T-helper 9 cell (primary cell): ENCODE data around the gene NAA11.
"Not testable (repeated sequence)": the region's sequence is repeated elsewhere in the genome, so short reads cannot be mapped to it uniquely, and the experiment has no call there.

Experiments used
- DNase-seq: peaks from one replicate; pipeline ENCODE4 v3.0.0-alpha.2; 2020

The NAA11 gene

DNA sequence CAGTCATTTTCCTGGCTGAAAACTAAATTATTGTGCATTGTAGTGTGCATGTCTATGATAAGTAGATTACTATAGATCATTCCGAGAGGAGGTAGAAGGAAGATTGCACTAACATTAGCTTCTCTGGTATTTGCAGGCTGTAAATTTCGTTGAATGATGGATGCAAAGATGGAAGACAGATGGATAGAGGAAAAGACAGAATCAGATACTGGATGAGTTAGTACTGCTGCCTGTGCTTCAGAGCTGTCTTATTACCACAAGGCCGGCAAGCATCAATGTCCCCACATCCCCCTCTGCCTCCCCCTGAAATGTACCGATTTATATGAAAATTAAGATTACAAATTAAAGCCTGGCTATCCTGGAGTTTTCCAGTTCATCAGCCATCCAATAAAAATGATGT is 17.7 kb downstream of the NAA11 start:
- no peak for DNase-seq

DNA sequence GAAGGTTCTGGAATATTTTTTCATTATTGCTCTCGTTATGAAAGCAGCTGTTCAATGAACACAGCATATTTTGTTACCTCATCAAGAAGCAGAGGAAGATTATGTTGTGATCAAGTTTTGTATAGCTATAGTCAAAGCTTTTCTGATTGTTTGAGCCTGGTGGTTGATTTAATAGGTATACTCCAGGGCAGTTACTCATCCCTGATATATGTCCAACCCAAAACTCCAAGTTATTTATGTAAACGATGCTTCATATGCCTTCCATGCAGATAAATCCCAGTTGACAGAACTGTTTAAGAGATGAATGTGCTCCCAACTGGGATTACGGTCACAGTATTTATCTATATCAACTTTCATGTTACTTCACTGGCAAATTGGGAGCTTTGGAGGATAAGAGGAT is 19.1 kb downstream of the NAA11 start:
- DNase-seq: no peak

DNA sequence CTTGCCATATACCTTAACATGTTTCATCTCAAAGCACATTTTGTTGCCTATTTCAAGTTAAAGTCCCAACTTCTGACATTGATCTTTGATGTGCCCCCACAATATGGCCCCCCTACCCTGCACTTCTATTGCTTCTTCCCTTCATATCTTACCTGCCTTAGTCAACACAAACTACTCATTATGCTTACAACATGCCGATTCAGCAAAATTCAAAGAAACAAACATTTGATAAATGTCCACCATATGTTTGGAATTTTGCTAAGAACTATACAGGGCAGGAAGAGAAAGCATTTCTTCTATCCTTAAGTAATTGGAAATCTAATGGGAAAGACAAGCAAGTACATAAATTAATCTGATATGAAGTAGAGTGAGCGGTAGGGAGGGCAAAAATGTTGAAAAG is 25.6 kb downstream of the NAA11 start:
- no peak for DNase-seq

DNA sequence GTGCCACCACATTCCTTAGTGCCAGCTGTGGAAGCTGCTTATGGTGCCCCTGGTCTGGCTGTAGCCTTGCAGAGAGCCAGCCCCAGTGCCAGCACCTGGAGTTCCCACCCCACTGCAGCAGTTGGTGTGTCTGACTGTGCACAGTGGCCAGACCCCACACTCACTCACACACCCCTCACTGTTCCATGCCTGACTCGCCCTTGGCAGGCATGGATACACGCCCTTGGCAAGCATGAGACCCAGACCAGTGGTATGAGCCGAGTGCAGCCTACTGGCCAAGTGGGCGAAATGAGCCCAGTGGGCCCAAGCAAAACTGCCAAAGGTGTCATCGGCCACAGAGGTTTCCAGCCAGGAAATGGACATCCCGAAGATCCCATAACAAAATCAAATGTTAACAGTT is 27.4 kb downstream of the NAA11 start:
- DNase-seq: no peak

DNA sequence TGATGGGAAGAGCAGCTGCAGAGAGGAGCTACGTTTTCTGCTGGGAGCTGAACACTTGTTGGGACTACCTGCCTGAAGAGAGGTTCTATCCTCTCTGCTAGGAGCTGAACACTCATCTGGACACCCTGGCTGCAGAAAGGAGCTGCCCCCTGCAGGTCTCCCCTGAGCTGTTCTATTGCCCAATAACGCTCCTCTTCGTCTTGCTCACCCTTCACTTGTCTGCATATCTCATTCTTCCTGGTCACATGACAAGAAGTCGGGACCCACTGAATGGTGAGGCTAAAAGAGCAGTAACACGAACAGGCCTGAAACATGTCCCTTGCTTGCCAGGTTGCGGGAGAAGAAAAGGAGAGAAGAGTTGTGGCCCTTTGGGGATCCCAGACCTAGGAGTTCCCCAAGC is 27.8 kb downstream of the NAA11 start:
- DNase-seq: no peak

DNA sequence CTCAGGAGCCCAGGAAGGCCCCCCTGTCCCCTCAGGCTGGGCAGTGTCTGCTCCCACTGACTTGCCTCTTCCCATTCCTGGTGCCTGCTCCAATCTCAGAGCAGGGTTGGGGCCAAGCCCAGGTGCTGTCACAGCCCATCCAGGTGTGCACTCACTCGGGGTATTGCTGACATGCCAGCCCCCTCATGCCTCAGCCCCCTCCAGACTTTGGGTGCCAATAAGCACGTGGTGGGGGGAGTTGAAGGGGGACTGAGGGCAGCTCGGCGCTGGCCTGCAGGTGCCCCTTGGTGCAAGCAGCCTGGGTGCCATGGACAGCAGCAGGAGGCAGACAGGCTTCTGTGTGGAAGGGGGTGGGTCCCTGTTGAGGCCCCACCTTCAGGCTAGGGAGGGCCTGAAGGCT is 28.4 kb downstream of the NAA11 start:
- no peak for DNase-seq

DNA sequence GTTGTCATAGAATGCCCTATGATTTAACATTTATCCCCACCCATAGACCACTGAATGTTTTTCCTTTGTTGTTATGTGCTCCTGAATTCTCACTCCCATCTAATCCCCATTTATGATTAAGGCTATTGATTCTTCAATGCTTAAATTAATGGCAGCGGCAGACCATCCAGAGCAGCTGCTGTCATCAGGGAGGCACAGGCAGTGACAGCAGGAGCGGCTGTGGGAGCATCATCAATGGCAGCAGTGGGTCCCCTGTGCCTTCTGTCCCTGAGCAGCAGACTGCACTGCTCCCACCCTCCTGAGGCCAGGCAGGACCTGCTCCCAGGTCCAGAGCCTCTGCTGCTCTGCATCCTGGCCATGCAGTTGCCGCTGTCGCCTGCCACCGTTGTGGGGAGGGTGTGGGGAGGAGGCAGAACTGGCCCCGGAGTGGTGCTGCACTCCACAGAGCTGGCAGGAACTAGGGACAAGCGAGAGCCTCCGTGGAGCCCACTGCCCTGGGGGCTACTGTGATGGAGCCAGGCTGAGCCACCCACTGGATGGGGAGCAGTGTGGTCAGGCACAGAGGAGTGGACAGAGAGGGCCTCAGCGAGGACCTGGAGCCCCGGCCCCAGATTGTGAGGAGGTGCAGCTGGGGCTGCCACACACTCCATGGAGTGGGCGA is 29.0 kb downstream of the NAA11 start:
- DNase-seq: no peak

DNA sequence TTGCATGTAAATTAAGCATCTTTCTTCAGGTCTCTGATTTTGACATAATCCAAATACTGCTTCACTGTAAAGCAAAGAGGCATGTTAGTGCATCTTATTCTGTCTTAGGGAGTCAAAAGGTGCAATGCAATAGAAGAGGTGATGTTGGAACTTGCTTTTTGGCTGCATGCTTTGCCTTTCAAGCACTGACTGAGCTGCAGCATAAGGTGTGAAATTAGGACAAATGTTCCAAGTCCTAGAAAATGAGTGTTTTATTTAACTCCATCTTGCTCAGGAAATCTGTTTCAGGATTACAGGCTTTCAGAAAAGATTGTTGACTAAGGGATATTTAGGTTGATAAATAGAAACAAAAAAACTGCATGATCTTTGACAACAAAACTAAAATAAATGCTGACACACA is 30.8 kb downstream of the NAA11 start:
- DNase-seq: no peak

DNA sequence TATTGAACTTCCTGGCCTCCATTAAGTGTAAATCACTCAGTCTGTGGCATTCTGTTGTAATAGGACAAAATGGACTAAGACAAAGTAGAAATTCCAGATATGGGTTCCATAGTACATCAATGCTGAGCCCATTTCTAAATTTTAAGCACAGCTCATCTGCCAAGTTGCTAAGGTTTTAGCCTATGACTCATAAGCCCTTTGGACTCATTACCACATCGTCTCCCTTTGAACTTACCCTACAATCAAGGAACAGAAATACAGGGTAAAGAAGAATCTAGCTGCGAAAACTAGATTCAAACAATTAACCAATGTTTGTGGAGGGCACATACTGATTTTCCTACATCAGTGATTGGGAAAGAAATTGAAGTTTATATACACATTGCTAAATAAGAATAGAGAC is 31.8 kb downstream of the NAA11 start:
- DNase-seq: no peak

DNA sequence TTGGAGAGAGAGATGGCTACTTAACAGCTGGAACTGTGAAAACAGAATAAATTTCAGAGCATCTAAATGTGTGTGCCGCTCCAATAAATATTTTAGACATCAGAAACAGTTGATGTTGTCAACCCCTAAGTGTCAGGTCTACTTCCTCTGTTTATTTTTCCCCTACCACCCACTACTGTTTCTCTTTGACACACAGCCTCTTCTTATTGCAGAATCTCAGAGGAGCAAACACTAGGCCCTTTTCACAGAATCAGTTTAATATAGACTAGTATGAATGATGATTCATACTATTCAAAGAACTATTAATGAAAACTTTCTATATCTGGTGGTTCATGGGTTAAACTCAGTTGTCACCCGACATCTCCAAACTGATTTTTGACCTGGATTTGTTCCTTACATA is 33.9 kb downstream of the NAA11 start:
- no peak for DNase-seq

DNA sequence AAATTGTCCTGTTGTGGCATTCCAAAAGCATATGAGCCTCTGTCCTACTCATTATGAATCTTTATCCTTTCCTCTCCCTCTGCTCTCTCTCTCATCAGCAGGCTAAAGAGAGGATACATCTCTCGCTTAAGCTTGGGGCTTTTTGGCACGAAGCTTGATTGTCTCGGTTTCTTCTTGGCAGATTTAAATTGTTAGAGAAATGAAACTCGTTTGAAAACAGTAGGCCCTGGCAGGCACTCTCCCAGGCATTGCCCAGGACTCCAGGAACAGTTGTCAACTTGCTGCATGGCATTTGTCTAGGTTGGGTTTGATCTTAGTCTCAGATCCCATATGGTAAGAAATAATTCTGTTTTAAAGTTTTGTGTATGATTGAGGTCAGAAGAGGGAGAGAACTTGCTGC is 35.5 kb downstream of the NAA11 start:
- DNase-seq: no peak

DNA sequence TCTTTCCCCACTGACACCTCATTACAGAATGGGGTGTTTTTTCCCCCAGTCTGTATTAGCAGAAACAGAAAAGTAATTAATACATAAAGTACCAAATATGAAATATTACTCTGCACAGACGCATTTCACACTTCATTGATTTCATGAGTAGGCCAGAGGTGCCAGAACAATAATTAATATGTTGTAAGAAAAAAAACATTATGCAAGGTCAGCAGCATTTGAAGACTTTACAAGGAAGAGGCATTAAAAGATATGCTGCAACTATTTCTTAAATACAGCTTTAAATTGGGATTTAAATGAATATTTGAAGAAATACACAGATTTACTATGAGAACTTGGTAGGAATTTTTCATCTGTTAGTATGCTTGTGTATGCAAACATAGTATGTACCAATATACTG is 37.7 kb downstream of the NAA11 start:
- no peak for DNase-seq

DNA sequence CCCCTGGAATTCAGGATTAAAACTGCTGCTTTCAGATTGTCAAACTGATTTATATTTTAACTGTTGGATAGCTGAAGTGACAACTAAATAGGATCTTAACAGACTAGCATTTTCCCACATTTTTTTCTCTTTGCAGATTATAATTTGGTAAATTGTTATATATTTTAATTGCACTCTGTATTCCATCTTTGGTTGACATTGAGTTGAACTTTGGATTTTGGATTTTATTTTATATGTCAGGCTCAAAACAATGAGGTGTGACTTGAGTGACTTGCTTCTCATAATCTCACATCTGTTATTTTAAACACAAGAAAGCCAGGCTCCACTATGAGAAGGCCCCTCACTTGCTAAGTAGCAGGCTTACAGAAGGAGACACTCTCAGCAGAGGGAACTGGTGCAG is 38.1 kb downstream of the NAA11 start:
- no peak for DNase-seq

DNA sequence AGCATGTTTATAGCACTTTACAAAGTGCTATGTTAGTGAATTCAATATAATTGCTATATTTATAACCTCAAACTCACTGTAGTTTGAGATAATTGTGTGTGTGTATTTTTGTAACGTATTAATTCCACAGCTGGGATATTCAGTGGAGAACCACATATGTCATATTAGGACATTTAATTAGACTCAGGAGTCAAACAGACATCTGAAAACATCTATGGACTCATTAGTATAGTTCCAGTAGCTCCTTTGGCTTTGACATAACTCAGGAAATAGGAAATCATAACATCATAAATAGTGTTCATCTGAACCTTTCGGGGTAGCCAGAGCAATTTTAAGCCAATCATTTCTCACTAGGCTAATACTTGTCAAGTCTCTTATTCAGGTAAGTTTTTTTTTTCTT is 38.8 kb downstream of the NAA11 start:
- no peak for DNase-seq

DNA sequence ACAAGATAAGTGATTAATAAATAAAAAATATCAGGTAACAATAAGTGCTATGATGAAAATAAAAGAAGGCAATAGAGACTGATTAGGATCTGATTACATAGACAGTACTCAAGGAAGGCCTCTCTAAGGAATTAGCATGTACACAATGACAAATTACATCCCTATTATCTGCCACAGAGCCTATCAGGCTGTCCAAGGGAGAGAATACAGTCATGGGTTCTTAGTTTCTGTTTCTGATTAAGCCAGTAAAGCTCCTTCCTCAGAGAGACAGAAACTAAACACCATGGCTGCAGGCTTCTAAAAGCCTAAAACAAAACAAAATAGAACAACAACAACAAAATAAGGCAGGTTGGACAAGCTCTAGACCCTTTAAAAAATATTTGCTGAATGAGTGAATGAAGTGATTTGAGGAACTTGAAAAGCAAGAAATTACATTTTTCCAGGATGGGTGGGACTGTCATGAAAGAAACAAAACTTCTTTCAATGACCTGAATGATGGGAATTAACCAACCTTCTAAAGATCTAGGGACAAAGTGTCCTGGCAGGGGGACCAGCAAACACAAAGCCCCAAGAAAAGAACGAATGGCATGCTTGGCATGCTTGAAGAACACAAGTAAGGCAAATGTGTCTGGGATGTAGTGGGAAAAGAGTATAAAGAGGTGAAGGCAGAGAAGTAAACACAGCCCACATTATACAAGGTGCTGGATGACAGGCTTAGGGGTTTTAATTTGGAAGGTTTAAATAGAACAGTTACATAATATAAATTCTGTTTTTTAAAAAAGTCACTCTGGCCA is 44.1 kb downstream of the NAA11 start:
- DNase-seq: no peak

DNA sequence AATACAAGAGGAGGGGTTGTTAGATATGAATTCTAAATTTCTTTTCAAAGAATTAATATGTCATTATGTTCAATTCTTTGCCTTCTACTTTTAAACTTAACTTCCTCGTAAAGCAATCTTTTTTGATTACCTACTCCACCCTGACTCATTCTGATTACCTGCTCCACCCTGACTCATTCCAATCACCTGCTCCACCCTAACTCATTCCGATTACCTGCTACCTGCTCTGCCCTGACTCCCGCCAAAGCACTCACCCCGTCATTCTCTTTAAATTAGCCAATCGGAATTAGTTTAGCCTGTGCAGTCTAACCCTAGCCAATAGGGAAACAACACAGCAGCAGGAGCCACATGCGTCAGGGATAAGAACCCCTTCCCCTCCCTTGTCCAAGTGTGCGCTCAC is 48.4 kb downstream of the NAA11 start:
- not testable (repeated sequence) for DNase-seq

DNA sequence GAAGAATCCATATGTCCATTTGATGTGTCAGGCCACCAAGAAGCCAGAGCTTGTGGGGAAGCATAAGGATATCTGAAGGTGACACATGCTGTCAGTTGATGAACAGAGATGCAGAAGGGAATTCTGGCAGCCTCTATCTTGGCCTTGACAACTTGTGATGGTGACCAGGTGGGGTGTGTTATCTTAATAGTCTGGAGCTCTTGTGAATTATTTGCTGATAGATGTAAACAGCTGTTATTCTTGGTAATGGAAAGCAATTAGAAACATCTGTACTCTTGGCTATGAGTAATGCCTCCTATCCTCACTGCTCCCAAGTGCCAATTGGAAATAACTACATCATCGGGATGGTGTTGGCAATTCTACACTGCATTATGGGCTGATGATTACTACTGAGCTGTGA is 51.9 kb downstream of the NAA11 start:
- DNase-seq: no peak

DNA sequence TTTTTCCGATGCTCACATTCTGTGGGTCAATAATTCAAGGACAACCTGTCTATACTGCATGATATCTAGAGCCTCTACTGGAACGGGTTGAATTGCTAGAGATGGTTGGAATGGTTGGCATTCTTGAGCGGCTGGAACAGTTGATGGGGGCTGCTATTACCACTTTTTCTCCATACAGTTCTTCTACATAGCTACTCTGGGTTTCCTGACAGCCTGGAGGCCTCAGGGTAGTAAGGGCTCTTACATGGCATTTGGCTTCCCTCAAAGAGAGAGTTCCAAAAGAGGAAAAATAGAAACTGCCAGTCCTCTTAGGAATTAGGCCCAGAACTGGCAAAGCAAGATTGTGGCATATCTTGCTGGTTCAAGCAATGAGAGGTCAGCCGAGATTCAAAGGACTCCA is 53.1 kb downstream of the NAA11 start:
- no peak for DNase-seq

DNA sequence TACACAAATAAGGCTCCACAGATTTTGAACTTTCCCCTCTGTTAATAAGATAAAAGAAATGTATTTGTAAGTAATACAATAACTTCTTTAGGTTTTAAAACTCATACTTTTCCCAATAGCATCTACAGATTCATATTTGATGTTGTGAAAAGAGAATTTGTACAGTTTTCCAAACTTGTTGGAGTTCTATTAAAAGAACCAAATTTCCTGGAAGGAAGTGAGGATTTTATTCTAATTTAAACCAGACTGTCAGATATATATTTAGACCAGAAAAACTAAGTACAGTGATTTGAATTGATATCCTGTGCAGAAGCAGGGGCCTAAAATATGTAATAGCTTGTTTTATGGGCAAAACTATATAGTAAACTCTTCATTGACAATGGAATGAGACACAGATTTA is 53.7 kb downstream of the NAA11 start:
- no peak for DNase-seq

DNA sequence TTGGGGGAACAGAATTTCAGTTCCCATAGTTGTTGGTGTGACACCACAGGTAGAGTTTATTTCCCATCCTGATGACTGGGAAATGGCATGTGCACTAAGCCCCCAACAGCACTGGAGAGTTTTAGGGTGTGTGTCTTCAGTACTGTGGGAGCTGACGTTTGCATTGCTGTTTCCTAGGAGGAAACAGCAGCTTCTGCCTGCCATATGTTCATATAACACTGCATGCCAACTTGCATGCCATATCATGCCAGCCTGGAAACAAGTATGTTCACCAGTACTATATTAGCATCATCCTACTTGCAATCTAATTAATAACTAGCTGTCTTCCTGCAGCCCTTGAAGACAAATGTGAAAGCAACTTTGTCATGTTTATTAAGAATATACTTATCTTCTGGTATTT is 58.2 kb downstream of the NAA11 start:
- DNase-seq: no peak
